AG04449 (cell line): ENCODE measurements around the gene HSD3B1.
"Not testable (repeated sequence)": the region's sequence is repeated elsewhere in the genome, so short reads cannot be mapped to it uniquely, and the experiment has no call there.

Experiments
- CTCF ChIA-PET: fragments of 350-600 bp; formaldehyde crosslinking; extraction: SDS; loops from one replicate; lab custom pipeline; 2021; ENCODE audit warnings: antibody characterized with exemption; lab: Yijun Ruan, JAX
- POLR2A ChIA-PET: fragments of 400-600, 350-600 bp; formaldehyde crosslinking; extraction: SDS; loops from one replicate; lab custom pipeline; 2020; ENCODE audit warnings: antibody characterized with exemption, inconsistent platforms; lab: Yijun Ruan, JAX
- DNase-seq: peaks from one replicate; pipeline ENCODE4 v3.0.0-alpha.2; 2010; ENCODE audit warnings: low read depth, low spot score
- H3K4me3 ChIP-seq: 2 replicates; pipeline ENCODE4 v1.5.1; 2011; ENCODE audit warnings: low read depth, mild to moderate bottlenecking, control low read depth, low read length
- CTCF ChIP-seq: IDR thresholded peaks from one replicate; pipeline ENCODE4 v1.5.1; 2011; ENCODE audit warnings: mild to moderate bottlenecking, moderate library complexity, low read length, control low read depth, inconsistent platforms; ENCODE audit not compliant: insufficient read depth; ENCODE audit errors: missing control alignments

Gene HSD3B1

DNA sequence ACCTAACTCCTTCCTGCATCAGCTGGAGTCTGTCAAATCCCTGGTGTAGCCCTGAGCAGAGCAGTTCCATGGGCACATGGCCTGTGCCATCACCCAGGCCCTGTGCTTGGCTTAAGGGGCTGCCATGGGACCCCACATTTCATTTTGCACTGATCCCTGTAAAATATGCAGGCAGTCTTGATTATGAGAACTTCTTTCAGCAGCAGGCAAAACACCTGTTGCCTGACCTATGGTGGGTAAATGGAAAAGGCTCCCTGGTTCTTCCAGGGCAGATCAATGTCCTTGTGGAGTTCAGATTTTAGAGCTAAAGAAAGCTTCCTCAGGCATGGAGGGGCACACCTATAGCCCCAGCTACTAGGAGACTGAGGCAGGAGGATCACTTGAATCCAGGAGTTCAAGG is 44.2 kb downstream of the HSD3B1 start:
- ChIA-PET CTCF (interaction anchor here (0.7 to 0.9 kb wide), 3 partner anchors 61 to 218 kb away, joined by 3 read pairs; no protein-coding TSS in a partner anchor), POLR2A (no interaction called here)
- no peak for DNase-seq
- H3K4me3 ChIP-seq = no peak overlapping the region
- no peak for TF ChIP-seq CTCF

DNA sequence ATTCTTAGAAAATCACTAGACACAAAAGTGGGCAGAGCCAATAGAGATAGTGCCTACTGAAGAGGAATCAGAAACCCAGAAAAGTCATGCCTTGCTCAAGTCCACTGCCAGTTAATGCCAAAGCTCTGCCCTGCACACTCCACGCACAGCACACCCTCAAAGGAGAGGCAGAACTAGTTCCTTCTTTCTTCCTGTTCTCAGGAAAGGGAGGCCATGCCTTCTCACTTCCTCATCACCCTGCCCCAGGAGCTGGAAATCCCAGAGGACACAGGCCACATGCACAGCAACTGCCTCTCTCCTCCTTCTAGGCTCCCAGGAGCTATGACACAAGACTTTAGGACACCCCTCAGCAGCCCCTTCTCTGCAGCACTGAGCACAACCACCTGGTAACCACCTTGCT is 45.6 kb downstream of the HSD3B1 start:
- CTCF ChIA-PET, H3K4me3 ChIP-seq, POLR2A ChIA-PET, DNase-seq: not testable (repeated sequence)

DNA sequence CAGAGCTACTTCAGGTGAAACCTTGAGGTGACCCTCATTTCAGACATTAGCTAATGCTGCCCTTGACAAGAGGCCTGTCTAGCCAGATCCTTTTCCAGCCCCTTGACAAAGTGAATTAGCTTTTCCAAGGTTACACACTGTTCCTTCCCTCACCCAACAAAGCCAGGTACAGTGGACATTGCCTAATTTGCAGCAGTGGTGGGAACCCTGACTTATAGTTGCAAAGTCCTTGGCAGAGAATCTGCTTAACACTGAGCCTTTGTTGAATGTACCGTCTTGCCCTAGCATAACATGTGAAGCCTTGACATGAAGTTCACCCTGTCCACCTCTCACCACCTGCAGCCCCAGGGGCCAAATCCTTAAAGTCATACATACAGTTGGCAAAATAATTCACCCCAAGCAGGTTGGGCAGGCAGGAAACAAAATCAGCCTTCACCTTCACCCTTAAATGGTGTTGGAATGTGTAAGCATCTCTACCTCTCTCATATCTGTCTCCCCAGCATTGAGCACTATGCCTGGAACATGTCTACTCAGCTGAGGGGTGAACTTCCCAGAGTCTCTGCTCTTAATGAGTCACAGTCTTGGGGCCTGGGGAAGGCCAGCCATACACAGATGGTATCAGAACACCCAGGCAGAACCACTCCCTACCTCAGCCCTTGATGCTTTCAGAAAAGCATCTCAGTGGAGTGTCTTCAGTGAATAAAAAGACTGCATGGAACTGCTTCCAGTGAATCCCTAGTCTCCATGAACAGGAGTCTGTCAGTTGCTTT is 46.5 kb downstream of the HSD3B1 start:
- CTCF ChIA-PET, DNase-seq, H3K4me3 ChIP-seq: not testable (repeated sequence)
- POLR2A ChIA-PET = interaction anchor here (1.2 kb wide), 1 partner anchor 160 kb away, joined by 3 read pairs; no protein-coding TSS in a partner anchor

DNA sequence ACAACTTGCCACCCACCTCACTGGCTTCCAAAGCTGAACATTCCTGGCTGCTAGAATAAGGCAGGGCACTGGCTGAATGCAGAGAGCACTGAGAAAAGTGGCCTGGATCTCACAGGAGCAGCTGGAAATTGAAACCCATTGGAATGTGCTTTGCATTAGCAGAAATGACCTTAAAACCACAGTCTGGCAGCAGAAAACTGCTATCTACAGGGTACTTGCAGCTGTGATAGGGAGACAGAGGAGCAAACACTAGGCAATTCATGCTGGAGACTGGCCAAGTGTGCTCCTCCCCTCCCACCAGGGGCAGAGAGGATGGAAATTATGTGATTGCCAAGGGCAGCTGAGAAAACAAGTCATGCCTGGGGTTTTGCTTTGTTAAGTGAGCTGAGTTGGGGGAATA is 47.2 kb downstream of the HSD3B1 start:
- TF ChIP-seq CTCF = no peak
- no peak overlapping the region for H3K4me3 ChIP-seq
- CTCF ChIA-PET = no interaction called here
- POLR2A ChIA-PET = interaction anchor here (1.2 kb wide), 1 partner anchor 159 kb away, joined by 3 read pairs; no protein-coding TSS in a partner anchor
- peak; percentile 56 for DNase-seq

DNA sequence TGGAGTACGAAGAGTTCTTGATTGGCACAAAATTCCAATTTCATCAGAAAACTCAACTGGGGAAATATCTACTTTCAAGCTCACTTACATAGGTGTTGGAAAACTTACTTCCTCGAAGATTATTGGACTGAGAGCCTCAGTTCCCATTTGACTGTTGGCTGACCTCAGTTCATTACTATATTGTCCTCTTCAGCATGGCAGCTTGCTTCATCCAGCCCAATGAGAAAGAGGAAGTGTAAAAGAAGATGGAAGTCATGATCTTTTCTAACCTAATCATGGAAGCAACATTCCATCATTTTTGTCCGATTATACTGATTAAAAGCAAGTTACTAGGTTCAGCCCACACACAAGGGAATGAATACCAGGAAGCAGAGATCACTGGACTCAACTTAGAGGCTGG is 49.4 kb downstream of the HSD3B1 start:
- DNase-seq = no peak
- no peak overlapping the region for H3K4me3 ChIP-seq
- POLR2A ChIA-PET = no interaction called here
- TF ChIP-seq CTCF = no peak
- CTCF ChIA-PET = no interaction called here

GRCh38 chr1:119560402-119560801 is 53.4 kb downstream of the HSD3B1 start:
- CTCF ChIA-PET, POLR2A ChIA-PET, DNase-seq, H3K4me3 ChIP-seq: not testable (repeated sequence)

DNA sequence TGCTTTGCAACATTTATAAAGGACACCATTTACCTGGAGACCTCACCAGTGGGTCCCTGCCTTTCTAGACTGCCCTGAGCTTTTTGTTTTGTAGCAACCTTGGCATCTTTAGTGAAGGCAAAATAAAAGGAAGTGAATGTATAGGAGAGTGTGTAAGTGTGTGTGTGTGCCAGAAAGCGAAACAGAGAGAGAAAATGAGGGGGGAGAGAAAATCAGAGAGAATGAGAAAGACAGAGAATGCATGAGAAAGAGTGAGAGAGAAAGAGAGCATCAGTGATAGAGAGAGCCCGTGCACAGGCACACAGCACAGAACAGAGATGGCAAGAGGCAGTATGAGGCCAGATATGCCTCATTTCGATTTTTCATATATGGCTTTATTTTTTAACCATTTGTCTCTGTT is 57.5 kb downstream of the HSD3B1 start:
- no peak for TF ChIP-seq CTCF
- H3K4me3 ChIP-seq = no peak overlapping the region
- ChIA-PET POLR2A (no interaction called here), CTCF (no interaction called here)
- no peak for DNase-seq
